GM12875 (cell line): ENCODE results near the gene AFAP1.

ENCODE experiments used
- H3K4me3 ChIP-seq: one replicate; pipeline ENCODE4 v1.5.1; 2011; ENCODE audit warnings: low read depth, low read length, control low read depth
- TF ChIP-seq, protein P1 (sequence below): IDR thresholded peaks from 2 replicates; pipeline ENCODE4 v1.5.1; 2011; ENCODE audit warnings: low read depth, mild to moderate bottlenecking, control low read depth, inconsistent platforms, low read length, moderate library complexity, borderline replicate concordance; ENCODE audit not compliant: insufficient read depth

AFAP1 gene

DNA sequence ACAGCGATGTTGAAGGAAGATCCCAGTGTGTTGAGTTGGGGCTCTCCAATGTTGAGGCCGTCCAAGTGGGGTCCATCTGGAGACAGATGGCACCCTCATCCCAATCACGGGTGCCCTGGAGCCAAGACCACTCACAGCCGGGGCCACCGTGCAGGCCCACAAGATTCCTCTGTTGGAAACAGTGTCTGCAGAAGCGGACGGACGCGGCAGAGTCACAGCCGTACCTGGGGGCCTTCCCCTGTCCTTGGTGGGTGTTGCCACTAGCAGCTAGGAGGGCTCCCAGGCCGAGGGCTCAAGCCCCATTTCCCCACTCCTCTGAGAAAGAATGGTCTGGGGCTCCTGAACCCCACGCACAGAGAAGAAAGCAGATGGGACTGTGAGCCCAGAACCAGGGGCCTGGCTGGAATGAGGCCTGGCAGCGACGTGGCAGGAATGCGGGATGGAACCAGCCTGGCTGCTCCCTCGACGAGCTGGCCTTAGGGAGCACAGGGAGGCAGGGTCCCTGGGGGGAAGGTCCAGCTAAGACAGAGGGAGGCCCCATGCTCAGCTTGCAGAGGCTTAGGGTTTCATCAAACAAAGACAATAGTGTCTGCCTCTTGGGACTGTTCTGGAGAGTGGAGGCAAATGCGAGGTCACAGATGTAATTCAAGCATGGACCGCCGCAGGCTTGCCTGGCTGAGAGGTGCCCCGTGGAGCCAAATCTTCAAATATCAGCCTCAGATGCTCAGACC, 228.9 kb downstream of the AFAP1 start:
- H3K4me3 ChIP-seq, result no peak overlapping the region
- TF ChIP-seq, protein P1, sequence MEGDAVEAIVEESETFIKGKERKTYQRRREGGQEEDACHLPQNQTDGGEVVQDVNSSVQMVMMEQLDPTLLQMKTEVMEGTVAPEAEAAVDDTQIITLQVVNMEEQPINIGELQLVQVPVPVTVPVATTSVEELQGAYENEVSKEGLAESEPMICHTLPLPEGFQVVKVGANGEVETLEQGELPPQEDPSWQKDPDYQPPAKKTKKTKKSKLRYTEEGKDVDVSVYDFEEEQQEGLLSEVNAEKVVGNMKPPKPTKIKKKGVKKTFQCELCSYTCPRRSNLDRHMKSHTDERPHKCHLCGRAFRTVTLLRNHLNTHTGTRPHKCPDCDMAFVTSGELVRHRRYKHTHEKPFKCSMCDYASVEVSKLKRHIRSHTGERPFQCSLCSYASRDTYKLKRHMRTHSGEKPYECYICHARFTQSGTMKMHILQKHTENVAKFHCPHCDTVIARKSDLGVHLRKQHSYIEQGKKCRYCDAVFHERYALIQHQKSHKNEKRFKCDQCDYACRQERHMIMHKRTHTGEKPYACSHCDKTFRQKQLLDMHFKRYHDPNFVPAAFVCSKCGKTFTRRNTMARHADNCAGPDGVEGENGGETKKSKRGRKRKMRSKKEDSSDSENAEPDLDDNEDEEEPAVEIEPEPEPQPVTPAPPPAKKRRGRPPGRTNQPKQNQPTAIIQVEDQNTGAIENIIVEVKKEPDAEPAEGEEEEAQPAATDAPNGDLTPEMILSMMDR, result no peak

DNA sequence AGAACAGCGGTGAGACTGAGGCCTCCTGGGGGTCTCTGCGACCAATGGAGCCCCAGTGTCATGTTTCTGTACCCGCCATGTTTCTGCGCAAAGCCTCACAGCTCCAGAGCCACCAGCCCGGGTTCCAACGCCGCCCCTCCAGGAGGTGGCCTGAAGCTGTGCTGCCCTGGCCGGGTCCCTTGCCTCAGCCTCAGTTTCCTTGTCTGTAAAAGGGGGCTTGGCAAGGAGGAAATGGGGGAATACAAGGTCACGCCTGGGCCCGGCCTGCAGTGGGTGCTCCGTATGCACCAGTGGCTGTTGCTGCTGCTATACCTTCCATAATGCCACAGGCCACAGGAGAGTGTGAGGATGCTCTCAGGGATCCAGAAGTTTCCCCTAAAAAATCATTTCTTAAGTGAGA, 229.5 kb downstream of the AFAP1 start:
- TF ChIP-seq, protein P1, result no peak
- no peak overlapping the region for H3K4me3 ChIP-seq

DNA sequence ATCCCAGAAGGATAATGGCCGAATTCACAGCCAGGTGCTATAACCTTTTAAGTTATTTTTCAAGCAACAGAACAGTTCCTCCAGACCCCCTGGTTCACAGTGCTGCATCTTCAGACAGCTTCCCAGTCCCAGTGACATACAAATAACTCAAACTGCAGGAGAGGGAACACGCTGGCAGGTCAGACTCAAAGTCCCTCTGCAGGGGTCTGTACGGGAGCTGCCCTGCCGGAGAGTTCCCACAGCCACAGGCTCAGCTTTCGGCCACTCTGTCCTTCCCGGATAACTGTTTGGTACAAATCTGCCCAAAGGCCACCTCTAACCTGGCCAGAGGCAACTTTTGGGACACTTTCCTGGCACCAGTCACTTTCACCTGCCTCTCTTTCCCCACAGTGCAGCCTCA, 230.2 kb downstream of the AFAP1 start:
- TF ChIP-seq, protein P1, result no peak
- H3K4me3 ChIP-seq, result no peak overlapping the region

DNA sequence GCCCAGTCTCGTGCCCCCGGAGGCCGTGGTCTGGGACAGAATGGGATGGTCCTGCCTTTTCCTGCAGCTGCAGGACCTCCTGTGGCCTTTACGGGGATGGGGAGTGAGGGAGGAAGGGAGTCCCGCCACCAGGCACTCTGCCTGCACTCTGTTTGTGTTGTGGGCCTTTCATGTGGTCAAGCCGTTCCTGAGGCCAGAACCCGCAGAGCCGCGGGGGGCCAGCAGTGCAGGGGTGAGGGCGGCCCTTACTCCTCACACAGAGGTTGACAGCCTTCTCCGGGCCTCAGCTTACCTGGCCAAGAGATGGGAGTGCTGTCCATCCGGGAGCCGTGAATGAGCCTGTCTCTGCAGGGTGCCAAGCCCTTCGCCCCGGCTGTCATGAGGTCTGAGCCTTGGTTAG, 230.7 kb downstream of the AFAP1 start:
- no peak overlapping the region for H3K4me3 ChIP-seq
- TF ChIP-seq, protein P1, result no peak
